Measurements from ENCODE around the gene LYRM4.

The LYRM4 gene

GRCh38 chr6:5180636-5181035 lies 80.1 kb downstream of the LYRM4 start (continued):
- TF ChIP-seq ZNF561 (tag by site-specific recombination; IDR thresholded peaks at IDR 0.05; ENCODE audit: borderline replicate concordance) (no peak), PRDM1 (tag by site-specific recombination; IDR thresholded peaks at IDR 0.05) (no peak), ZFP3 (tag by site-specific recombination; IDR thresholded peaks at IDR 0.05; ENCODE audit: low read depth) (no peak), ZNF768 (tag by site-specific recombination; IDR thresholded peaks at IDR 0.05) (no peak)
- TF ChIP-seq, protein P1, sequence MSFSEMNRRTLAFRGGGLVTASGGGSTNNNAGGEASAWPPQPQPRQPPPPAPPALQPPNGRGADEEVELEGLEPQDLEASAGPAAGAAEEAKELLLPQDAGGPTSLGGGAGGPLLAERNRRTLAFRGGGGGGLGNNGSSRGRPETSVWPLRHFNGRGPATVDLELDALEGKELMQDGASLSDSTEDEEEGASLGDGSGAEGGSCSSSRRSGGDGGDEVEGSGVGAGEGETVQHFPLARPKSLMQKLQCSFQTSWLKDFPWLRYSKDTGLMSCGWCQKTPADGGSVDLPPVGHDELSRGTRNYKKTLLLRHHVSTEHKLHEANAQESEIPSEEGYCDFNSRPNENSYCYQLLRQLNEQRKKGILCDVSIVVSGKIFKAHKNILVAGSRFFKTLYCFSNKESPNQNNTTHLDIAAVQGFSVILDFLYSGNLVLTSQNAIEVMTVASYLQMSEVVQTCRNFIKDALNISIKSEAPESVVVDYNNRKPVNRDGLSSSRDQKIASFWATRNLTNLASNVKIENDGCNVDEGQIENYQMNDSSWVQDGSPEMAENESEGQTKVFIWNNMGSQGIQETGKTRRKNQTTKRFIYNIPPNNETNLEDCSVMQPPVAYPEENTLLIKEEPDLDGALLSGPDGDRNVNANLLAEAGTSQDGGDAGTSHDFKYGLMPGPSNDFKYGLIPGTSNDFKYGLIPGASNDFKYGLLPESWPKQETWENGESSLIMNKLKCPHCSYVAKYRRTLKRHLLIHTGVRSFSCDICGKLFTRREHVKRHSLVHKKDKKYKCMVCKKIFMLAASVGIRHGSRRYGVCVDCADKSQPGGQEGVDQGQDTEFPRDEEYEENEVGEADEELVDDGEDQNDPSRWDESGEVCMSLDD (tag by site-specific recombination; IDR thresholded peaks at IDR 0.05): no peak

DNA sequence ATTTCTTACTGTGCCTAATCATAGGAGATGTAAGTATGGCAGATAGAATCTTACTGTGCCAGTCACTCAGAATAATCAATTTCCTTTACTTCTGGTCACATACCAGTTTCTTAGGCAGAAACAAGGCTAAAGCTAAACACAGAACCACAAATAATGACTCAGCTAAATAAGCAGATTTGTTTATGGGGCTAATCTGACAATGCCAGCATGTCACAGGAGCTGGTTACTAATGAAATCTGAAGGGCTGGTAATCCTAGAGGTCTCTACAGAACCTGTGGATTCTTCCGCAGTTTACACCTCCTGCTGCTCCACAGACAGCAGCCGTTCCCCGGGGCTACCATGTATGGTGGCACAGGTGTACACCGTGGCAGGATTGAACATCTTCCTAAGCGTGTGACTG lies 80.8 kb downstream of the LYRM4 start:
- Histone ChIP-seq H3K4me1 (ENCODE audit: control insufficient read depth, insufficient read depth, low read length) (no peaks in the 10 kb centered on the region), H3K36me3 (ENCODE audit: control insufficient read depth in 2 of 2, insufficient read depth in 1 of 2, low read length in 2 of 2) (no peaks in the 10 kb centered on the region), H3K27ac (ENCODE audit: extremely low read depth, low read depth, low read length) (no peak overlapping the region), H3K9me3 (ENCODE audit: control insufficient read depth, insufficient read depth, low read depth, low read length) (no peaks in the 10 kb centered on the region), H3K4me3 (ENCODE audit: low read depth, low read length) (no peak overlapping the region)
- TF ChIP-seq ZNF426 (tag by site-specific recombination; IDR thresholded peaks at IDR 0.05) (no peak), SCRT1 (tag by site-specific recombination; IDR thresholded peaks at IDR 0.05; ENCODE audit: borderline replicate concordance) (0 out of 2 replicates have a peak, but pooled peaks have one; percentile 14), ZNF510 (tag by site-specific recombination; IDR thresholded peaks at IDR 0.05; ENCODE audit: insufficient replicate concordance) (no peak), ZNF792 (tag by site-specific recombination; IDR thresholded peaks at IDR 0.05) (no peak), ZNF221 (tag by site-specific recombination; IDR thresholded peaks at IDR 0.05; ENCODE audit: borderline replicate concordance) (no peak), ZNF26 (tag by site-specific recombination; IDR thresholded peaks at IDR 0.05) (no peak), ZNF184 (tag by site-specific recombination; IDR thresholded peaks at IDR 0.05) (no peak), SCRT2 (tag by site-specific recombination; IDR thresholded peaks at IDR 0.05) (0 out of 2 replicates have a peak, but pooled peaks have one; percentile 10), ZNF664 (tag by site-specific recombination; IDR thresholded peaks at IDR 0.05) (no peak), IKZF3 (tag by site-specific recombination; IDR thresholded peaks at IDR 0.05) (no peak)
- TF ChIP-seq, protein P2, sequence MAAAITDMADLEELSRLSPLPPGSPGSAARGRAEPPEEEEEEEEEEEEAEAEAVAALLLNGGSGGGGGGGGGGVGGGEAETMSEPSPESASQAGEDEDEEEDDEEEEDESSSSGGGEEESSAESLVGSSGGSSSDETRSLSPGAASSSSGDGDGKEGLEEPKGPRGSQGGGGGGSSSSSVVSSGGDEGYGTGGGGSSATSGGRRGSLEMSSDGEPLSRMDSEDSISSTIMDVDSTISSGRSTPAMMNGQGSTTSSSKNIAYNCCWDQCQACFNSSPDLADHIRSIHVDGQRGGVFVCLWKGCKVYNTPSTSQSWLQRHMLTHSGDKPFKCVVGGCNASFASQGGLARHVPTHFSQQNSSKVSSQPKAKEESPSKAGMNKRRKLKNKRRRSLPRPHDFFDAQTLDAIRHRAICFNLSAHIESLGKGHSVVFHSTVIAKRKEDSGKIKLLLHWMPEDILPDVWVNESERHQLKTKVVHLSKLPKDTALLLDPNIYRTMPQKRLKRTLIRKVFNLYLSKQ (tag by site-specific recombination; IDR thresholded peaks at IDR 0.05; ENCODE audit: borderline replicate concordance): no peak
- ChIA-PET CTCF (interaction anchor here (0.6 to 1.5 kb wide), 5 partner anchors 10 to 123 kb away, joined by 3 to 7 read pairs (median 3); no protein-coding TSS in a partner anchor), POLR2A (no interaction called here)

DNA sequence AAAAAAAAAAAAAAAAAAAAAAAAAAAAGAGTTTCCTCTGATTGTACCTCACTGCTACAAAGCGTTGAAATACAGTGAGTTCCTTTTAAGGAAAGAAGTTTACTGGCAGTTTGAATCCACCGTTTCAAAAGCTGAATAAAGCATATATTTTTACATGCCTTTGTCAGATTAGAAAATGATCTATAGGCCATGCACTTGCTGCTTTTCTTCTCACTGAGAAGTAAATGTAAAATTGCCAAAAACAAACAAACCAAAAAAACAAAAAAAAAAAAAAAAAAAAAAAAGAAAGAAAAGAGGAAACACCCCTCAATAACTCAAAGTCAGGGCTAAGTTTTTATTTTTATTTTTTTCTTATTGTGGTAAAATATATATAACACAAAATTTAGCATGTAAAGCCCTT lies 81.9 kb downstream of the LYRM4 start:
- ChIA-PET POLR2A (no interaction called here), CTCF (interaction anchor here (0.6 to 5.6 kb wide), 2 partner anchors 13 to 35 kb away, joined by 3 to 38 read pairs; no protein-coding TSS in a partner anchor)
- Histone ChIP-seq H3K9me3 (ENCODE audit: control insufficient read depth, insufficient read depth, low read depth, low read length) (no peaks in the 10 kb centered on the region), H3K4me3 (ENCODE audit: low read depth, low read length) (no peak overlapping the region), H3K4me1 (ENCODE audit: control insufficient read depth, insufficient read depth, low read length) (no peaks in the 10 kb centered on the region), H3K36me3 (ENCODE audit: control insufficient read depth in 2 of 2, insufficient read depth in 1 of 2, low read length in 2 of 2) (no peaks in the 10 kb centered on the region), H3K27ac (ENCODE audit: extremely low read depth, low read depth, low read length) (no peak overlapping the region)
- TF ChIP-seq ZNF701 (tag by site-specific recombination; IDR thresholded peaks at IDR 0.05) (no peak), ZBTB11 (tag by site-specific recombination; conservative IDR thresholded peaks at IDR 0.05; ENCODE audit: low read depth) (no peak), ZFP37 (tag by site-specific recombination; IDR thresholded peaks at IDR 0.05) (no peak), MZF1 (tag by site-specific recombination; IDR thresholded peaks at IDR 0.05; ENCODE audit: borderline replicate concordance) (no peak), ZNF558 (tag by site-specific recombination; IDR thresholded peaks at IDR 0.05) (no peak), ZNF148 (tag by site-specific recombination; IDR thresholded peaks at IDR 0.05; ENCODE audit: borderline replicate concordance) (no peak)

Data from HEK293 (cell line).